Measurements from ENCODE around the gene ACTRT2.

Gene ACTRT2

DNA sequence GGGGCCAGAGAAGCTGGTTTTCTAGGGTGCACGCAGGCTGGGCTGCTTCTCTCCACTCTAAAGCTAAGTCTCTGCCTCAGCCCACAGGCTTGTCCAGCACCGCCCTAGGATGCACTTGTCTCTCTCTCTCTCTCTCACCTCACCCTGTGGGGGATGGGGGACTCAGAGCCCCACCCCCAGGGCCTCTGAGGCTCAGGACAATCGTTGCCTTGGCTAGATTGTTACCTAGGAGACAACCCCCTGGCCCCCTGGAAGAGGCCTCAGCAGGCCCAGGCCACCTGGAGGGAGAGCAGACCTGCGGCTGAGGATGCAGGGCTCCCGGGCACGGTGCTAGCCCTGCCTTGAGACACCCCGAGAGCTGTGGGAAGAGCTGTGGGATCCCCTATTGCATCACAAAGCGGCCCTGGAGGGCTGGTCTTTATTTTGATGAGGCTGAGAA is at the start of gene ACTRT2:
ACTRT2 (plus strand) TSS at position 235 of the 439 bp plus-strand sequence. CDS start 220 bp downstream, outside the sequence.
- DNase-seq, result no peak

DNA sequence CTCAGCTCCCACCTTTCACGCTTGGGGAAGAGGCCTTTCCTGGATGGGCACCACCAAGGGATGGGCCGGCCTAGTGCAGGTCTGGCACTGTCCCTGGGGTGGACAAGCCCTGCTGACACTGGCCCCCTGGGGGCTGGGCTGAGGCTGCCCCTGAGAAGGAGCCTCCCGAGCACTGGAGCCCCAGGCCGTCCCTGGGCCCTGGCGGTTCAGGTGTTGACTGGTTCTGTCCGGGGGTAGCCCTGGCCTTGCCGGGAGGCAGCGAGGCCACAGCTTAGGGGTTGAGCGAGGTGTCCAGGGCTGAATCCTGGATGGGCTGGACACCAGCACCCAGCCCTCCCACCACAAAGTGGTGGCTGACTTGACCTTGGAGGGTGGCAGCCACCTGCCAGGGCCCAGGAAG is 49.7 kb upstream of the ACTRT2 start:
- no peak for DNase-seq

DNA sequence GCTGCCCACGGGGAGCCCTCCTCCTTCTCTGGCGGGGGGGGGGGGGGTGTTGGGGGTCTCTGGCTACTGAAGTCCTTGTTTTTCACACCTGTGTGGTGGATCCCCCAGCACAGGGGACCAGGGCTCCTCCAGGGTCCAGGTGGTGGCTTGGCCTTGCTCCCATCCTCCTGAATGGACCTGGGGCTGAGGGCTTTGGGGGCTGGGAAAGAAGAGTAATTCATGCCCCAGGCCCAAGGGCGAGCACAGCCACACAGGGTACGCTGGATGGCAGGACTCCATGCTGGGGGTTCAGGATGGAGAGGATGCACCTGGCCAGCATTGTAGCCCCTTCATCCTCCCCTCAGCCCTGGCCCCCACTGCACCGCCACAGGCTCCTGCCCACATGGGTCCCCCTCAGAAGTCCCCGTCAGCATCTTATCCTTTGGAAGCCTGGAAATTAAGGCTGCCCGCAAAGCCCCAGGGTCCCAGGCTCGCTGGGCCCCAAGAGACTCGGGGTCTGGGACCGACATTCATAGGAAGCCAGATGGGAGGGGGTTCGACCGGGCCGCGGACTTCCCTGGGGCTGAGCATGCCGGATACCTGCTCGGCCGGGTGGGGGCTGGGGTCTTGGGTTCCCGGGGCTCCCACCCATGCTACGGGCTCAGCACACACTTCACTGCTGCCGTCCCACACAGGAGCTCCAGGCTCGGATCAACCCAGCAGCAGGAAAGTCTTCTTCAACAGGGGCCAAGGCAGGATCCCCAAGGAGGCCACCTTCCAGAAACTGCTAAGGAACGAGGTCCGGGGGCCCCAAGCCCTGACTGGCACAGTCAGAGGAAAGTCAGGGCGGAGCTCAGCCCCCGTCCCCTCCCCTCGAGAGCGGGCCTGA is 49.0 kb upstream of the ACTRT2 start:
- DNase-seq, result no peak

DNA sequence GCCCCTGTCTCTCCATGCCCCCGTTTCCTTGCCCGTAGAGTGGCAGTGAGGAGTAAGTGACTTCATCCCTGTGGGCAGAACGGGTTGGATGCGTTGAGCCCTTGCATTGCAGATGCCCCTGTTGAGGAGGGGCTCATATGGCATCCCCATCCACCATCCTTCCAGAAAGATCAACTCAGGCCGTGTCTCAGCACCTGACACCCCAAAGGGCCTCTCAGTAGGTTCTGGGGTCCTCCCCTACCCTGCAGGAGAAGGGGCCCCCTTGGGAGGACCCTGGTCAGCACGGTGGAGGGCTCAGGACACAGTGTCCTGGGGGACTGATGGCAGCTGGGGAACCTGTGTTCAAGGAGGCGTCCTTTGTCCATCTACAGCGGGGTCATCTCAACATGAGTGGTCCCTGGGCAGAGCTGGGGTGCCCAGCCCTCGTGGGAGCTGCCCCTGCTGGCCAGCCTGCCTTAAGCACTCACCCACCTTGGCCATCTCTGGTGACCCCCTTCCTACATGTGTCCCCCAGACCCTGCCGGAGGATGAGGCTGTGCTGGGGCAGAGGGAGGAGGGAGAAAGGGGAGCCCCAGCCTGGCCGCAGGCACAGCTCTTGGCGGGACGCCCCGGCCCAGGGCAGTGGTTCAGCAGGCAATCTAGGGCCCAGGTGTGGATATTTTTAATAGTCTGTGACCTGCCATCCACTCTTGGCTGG is 48.2 kb upstream of the ACTRT2 start:
- DNase-seq, result no peak

DNA sequence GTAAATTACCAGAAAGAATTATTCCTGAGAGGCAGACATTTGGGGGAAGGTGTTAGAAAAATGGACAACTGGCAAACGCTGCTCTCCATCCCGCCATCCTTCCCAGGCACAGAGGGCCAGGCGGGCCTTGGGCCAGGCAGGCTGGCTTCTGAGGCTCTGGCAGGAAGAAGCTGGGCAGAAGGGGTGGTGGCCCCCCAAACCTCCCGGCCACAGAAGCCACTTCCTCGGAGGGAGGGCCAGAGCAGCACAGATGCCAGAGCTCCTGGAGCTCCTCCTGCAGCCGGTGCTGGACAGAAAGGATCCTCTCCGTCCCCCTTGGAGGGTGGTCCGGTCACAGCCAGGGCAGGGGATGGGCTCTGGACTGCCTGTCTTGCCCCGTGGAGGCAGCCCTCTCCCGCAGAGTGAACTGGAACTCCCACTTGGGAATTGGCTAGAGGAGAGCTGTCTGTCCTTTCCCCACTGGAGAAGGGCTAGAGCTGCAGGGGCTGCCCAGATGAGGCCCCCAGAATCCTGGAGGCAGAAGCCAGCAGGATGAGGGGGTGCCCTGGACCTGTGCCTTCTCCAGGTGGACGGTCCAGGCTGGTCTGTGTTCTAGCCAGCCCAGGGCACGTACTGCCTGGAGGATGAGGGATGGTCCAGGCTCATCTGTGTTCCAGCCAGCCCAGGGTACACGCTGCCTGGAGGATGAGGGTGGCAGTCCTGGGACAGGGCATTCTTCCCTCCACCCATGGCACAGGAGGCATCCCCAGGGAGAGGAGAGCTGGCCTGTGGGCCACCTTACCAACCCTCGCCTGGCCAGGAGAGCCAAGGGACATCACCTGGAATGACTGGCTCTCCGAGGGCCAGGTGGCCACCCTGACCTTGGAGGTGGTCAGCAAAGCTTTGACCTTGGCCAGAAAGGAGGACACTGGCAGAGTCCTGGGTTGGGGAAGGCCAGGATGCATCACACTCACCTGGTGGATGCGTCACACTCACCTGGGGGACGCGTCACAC is 47.4 kb upstream of the ACTRT2 start:
- no peak for DNase-seq

DNA sequence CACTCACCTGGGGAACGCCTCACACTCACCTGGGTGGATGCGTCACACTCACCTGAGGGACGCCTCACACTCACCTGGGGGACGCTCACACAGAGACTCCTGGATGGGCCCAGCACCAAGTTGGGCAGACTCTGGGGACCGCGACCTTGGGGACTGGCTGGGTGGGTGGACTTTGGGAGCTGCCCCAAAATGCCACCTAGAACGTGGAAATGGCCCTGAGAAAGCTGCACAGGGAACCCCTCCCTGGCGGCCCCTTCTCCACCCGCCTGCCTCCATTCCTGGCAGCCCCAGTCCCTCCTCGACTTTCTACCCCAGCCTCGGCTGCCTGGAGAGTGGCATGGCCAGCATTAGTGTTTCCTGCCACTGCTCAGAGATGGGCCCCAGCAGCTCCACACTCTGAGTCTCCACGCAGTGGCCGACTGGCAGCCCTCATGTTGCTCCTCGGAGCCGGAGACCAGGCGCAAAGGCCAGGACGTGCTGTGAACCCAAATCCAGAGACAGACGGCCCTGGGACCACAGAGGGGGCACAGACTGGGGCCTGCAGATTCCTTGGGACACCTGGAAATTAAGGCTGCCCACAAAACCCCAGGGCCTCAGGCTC is 46.5 kb upstream of the ACTRT2 start:
- no peak for DNase-seq

DNA sequence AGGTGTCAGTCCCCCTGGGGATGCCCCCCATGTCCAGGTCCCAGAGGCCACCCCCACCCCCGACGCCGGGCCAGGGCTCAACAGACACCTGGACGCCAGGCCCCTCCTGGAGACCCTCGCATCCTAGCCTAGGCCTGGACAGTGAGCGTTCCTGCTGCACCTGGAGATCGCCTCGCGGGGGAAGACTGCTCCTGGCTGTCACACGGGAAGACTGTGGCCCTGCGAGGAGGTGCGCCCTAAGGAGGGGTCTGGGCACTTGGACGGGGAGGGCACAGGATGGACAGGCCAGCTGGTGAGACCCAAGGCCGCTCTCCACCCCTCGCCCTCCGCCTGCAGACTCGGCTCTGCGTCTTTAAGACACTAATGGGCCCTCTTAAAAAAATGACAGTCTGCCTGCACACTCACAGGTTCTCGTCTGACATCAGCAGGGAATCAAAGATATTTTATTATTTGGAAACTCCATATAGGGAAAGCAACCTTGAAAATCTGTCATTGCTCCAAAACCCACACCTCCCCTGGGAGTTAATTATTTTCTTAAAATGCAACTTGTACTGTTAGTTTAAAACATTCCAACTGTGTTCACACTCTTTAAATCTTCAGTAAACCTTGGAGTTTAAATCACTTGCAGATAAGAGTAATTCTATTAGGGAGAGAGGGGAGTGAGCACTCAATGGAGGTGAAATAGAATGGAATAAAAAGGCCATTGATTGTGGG is 45.6 kb upstream of the ACTRT2 start:
- DNase-seq, result no peak

DNA sequence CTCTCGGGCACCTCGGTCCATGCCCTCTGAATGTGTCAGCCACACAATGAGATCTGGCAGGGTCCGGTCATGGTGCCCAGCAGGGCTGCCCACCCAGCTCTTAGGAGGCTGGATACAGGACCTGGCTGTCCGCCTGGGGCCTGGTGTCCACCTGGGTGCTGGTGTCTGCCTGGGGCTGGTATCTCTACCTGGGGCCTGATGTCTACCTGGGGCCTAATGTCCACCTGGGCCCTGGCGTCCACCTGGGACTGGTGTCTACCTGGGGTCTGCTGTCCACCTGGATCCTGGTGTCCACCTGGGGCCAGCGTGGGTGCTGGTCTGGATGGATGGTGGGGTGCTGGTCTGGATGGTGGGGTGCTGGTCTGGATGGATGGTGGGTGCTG is 45.1 kb upstream of the ACTRT2 start:
- DNase-seq, result no peak

DNA sequence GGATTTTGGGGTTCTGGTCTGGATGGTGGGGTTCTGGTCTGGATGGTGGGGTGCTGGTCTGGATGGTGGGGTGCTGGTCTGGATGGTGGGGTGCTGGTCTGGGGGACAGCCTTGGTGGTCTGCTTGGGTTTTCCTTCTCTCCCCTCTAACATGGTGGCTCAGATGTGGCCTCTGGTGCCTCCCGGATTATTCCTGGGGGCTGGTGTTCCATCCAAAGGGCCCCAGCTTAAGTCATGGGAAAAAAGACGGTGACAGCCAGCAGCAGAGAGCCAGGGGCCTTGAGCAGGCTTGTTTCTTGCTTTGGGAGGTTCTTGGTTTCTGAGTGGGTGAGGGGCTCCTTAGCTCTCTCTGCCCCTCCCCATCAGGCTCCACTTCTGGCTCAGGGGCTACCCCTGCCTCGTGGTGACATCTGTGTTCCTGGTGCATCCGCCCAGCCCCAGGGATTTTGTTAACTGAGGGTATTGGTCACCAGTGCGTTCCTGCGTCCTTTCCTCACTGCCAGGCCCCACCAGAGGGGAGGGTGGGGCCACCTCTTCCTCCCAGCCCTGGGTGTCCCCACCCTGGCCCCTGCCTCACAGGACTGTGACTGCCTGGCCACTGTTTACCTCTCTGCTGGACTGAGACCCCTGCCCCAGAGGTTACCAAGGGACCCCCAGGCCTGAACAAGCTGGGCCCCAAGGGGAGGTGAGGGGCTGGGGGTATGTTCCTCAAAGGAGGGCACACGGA is 43.2 kb upstream of the ACTRT2 start:
- DNase-seq, result no peak

DNA sequence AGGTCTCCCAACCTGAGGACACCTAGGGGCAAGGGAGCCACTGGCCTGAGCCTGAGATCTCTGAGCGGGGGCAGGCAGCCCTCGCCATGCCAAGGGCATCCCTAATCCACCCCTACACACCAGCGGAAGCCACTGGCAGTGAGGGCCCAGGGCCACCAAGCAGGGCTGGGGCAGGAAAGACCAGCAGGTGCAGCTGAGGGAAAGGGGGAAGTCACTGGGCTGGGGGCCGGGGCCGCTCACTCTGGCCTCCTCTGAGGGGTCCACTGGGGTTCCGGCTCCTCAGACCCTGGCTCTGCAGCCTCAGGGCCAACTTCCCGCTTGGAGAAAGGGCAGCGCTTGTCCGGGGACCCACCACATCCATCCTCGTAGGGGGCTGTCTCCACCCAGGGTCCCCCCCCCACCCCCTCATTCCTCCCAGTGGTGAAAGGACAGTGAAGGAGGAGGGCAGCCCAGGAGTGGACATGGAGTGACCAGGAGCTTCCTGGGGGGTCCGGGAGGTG is 42.5 kb upstream of the ACTRT2 start:
- no peak for DNase-seq

DNA sequence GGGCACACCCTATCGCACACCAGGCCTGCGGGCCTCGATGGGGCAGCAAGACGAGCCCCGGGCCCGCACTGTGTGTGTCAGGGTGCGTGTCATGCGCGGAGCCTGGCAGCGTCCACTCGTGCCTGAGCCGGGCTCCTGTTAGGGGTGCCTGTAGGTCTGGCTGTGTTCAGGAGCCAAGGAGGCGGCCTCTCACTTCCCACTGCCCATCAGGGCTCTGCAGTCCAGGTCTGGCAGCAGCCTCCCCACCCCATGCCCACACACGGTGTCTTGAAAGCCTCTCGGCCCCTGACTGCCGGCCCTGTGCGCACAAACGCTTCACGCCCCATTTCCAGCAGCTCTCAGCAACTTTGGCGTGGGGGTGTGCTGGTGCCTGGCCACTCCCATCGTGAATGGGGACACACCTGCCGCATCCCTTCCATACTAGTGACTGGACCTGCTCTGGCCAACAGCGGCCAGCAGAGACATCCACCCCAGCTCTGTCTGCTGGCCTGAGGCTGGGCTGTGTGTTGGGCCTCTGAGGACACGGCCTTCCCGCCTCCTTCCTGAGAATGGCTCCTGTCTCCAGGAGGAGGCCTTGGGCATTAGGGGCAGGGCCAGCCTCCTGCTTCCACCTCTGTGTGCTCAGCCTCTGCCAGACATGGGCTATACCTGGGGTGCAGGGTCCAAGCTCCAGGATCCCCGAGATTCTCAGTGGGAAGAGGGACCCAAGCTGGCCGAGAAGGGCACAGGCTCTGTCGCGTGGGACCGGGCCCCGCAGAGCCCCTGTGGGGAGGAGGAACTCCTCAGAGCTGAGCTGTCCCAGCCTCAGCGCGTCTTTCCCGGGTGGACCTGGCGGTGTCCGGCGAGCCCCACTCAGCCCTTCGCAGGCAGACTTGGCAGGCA is 41.8 kb upstream of the ACTRT2 start:
- no peak for DNase-seq

DNA sequence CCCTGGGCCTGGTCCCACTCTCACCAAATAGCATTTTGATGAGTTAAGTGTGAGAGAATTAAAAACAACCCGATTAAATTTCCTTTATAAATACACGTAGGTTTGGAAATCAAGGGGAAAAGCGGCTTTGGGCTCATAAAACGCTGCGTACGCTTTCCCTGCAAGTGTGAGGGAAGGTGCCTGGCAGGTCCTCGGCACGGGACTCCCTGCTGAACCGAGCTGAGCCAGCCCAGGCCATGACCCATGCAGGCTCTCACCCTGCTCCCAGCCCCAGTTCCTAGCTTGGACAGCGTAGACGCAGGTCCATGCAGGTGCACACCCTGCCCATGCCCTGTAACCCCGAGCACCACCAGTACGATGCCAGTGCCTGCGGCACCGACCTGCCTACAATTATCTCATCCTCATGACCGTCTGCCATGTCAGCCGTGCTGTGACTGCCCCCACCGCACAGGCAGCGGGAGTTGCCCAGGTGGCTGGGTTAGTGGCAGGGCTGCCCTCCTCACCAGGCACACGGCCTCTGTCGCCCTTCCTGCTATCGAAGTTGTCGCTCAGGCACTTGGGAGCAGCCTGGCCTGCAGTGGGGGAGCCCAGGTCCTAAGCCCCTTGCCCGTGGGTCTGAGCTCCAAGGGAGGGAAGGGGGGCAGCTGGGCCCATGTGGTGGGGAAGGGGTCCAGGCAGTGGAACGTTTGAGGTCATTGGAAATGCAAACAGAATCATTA is 41.0 kb upstream of the ACTRT2 start:
- DNase-seq, result no peak

DNA sequence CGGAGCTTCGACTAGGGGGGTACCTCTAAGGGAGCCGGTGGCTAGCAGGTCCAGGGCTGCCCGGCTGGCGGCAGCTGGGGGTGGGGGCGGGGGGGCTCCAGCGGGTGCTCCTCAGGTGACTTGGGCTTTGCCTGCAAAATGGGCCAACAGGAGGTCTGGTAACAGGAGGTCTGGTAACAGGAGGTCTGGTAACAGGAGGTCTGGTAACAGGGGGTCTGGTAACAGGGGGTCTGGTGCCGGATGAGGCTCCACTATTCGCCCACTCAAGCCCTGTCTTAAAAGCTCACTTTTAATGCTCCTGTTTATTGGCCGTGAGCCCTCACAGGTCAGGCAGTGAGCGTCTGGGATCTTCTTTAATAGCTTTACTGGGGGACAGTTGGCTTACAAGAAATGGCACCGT is 40.4 kb upstream of the ACTRT2 start:
- DNase-seq, result no peak

DNA sequence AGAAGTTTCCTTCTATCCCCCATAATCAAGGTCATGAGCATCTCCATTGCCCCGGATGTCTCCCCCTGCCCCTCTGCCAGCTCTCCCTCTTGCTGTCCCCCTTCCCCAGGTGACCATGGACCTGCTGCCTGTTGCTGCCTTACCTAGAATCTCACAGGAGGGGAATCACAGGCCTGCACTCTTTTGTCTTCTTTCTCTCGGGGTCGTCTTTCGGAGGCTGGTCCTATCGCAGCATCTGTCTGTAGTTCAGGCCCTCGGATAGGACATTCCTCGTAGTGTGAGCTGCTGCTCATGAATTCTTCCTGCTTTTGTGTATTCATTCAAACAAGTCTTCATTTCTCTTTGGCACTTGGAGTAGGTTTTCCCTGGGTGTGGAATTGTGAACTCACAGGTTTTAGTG is 39.9 kb upstream of the ACTRT2 start:
- no peak for DNase-seq

DNA sequence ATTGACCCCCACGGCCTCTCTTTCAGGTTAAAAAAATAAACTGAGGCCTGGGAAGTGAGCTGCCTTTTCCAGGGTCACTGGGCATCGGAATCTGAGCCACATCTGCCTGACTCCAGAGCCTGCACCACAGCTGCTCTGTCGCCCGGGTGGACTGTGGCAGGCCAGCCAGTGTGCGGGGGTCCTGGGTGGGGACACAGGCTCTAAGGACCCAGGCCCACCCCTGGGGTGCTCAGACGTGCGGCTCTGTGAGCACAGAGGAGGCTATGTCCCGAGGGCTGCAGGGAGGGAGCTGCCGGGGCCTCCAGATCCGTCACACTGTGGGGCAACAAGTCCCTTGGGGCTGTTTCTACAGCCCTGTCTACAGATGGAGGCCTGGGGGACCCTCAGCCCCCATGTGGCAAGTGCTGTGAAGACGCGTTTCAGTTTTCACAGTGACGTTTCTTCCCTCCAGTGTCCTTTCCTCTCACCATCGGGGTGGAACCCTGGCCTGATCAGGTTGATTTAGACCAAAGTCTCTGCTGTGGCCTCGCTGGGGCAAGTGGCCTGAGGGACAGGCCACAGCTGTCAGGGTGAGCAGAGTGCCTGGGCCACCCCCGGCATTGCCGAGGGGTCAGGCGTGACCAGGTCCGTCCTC is 39.2 kb upstream of the ACTRT2 start:
- no peak for DNase-seq

DNA sequence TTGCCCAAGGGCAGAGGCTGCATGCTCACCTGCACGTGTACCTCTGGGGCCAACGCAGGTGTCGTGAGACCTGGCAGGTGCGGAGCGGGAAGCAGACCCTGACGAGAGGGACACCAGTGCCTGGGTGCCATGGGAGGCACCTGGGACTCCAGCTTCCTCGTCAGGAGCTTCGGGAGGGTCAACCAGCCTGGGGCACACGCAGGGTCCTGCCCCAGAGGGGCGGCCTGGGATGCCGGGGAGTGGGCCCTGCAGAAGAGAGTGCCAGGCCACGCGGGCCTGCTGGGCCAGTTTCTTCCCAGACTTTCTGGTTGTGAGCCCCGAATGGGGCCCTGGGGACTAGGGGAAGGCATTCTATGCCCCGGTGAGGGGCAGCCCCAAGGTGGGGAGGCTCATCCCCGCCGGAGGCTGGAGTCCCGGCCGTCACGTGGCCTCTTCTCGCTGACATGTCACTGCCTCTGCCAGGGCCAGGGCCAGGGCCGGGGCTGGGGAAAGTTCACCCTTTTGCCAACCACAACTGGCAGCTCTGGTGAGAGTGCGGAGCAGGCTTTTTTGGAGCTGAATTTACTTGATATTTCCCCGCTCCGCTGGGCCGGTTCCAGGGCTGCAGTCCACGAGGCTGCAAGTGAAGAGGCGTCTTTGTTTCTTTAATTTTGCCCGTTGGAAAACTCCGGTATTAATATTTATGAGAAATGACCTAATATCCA is 38.5 kb upstream of the ACTRT2 start:
- peak in 11 of 14 donors; percentile 20 to 77 (median 57) for DNase-seq

DNA sequence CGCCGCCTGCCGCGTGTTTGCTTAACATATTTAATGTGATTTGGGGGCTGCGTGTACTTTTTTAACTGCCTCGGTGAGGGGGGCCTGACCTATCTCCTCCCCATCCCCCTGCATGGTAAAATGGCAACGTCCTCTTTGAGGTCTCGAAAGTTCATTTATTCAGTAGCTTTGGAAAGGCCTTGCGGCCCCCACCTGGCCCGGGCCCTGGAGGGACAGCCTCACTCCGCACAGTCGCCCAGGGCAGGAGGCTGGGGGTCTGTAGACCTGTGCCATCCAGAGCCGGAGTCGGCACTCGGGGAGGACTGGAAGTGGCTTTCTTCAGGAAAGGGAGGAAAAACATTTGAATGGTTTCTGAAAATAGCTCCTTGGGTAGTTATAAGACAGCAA is 38.0 kb upstream of the ACTRT2 start:
- peak in 1 of 14 donors; percentile 72 for DNase-seq

Measured in C1 segment of cervical spinal cord (tissue), 14 donors.